Astrocyte (in vitro differentiated cells and primary cell): Measurements from ENCODE around the gene CEACAM6.

Experiments
- CTCF ChIP-seq: IDR thresholded peaks from 2 replicates; pipeline ENCODE4 v1.5.1; 2011; ENCODE audit warnings: low read depth, mild to moderate bottlenecking, inconsistent platforms, low read length, moderate library complexity; ENCODE audit not compliant: insufficient read depth
- EZH2 ChIP-seq: IDR thresholded peaks from 2 replicates; pipeline ENCODE4 v1.6.1; 2012; ENCODE audit warnings: mild to moderate bottlenecking, low read length, inconsistent platforms; ENCODE audit not compliant: insufficient read depth

GRCh38 chr19:41741244-41741554 lies 14.1 kb upstream of the CEACAM6 start:
- no peak for TF ChIP-seq EZH2
- no peak for TF ChIP-seq CTCF
